HPDE6-E6E7 (cell line): ENCODE results near the gene EME1.
"Not testable (repeated sequence)": the region's sequence is repeated elsewhere in the genome, so short reads cannot be mapped to it uniquely, and the experiment has no call there.

ENCODE experiments used
- DNase-seq: peaks from one replicate; pipeline ENCODE4 v3.0.0; 2011; ENCODE audit warnings: missing footprints; ENCODE audit errors: extremely low spot score

EME1 gene

DNA sequence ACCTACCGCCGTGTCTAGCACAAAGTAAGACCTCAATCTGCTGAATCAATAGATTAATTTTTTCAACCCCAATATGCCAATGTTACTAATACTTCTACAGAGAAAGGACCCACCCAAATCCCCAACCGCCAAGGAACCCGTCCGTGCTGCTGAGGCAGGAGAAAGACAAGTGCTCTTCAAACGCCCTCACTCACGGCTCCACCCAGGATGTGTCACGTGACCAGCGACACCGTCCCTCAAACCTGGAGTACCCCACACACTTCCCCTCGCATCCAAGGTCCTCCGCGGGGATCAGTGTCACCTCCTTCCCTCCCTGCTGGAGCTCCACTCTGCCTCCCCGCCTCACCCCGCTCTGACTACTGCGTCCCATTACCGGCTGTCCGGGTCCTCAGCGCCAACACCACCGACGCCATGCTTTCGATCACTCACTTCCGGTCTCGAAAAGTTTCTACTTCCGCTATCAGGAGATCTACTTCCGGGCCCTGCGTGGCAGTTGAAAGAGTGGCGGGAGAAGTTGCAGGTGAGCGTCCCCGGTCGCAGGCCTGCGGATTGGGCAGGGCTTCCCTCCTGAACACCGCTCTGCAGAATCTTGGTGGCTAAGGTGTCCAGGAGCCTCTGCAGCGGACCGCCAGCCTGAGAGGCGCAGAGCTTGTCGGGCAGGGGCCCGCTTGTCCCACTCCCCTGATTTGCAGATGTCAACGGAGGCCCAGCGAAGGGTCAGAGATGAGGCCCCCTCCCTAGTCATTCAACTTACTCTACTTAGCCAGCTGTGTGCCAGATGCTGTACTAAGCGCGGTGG lies at the start of gene EME1, which contains the start of gene MRPL27:
Gene EME1, plus strand, starts transcription at position 472 of the 799 bp plus-strand sequence. CDS start 1,980 bp downstream, outside the sequence.
Gene MRPL27, minus strand, starts transcription at position 427 of the 799 bp plus-strand sequence. Its CDS starts 14 bp downstream, at position 413.
- DNase-seq = peak; percentile 92

GRCh38 chr17:50325906-50326305 lies 47.1 kb upstream of the EME1 start:
- no peak for DNase-seq

GRCh38 chr17:50326831-50327364 lies 46.1 kb upstream of the EME1 start:
- DNase-seq = no peak

GRCh38 chr17:50328363-50329325 lies 44.4 kb upstream of the EME1 start:
- no peak for DNase-seq

GRCh38 chr17:50329716-50330115 lies 43.3 kb upstream of the EME1 start:
- no peak for DNase-seq

DNA sequence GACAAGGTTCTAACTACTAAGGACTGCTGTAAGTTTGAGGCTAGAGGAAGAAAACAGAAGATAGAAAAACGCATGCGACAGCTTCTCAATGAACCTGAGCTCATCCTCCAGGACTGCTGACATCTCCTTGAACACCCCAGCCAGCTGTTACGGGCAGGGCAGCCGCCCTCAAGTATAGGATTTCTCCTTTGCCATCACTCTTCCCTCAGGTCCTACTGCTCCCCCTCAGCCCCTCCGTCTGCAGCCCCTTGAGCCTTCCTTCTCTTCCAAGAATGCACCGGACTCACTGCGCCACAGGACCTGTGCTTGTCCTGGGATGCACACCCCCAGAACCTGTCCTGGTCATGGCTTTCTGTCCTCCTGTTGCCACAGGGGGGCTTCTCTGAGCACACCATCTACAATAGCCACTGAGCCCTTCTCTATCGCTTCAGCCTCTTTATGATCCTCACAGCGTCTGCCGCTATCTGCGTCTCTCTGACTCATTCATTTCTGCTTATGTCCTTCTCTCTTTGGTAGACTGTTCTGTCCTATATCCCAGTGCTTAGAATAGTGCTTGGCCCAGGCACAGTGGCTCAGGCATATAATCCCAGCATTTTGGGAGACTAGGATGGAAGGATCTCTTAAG lies 42.8 kb upstream of the EME1 start:
- DNase-seq = no peak

DNA sequence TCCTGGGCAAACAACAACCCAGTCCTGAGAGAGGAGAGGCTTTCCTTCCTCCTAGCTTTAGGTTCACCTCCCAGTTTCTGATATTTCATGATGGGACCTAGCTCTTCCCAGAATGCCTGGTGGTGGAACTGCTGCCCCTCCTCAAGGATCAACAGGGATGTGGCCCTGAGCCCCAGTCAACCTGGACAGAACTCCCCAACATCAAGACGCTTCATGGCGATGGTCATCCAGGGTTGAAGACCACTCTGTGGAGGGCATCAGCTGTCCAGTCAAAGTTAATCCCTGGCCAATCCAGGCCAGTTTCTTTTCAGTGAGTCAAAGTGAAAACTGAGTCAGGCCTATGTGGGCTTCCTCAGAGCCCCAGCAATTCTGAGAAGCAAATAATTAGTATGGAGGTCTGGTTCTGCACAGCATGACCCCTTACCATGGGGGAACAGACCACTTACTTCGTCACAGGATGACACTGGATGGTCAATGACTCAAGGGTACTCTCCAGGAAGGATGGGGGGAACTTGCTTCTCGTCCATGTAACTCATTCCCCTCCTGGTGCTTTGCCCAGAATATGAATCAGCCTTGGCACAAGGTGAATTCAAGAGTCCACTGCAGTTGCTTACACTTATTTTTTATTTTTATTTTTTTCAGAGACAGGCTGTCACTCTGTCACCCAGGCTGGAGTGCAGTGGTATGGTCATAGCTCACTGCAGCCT lies 41.8 kb upstream of the EME1 start:
- DNase-seq = no peak

DNA sequence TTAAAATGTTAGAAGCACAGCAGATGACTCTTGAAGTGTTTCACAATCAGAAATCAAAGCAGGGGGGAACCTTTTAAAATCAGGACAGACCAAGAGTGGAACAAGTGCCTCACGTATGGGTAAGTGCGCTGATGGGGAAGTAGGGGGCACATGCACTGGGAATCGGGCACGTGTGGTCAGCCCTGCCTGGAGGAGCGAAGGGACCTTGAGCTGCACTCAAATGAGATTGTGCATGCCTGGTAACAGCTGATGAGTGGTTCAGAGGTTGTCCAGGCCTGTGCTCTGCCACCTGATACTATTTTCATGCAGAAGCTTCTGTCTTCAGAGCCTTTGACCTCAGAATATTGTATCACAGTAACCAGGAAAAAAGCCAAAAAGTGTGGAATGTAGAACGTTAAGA lies 40.8 kb upstream of the EME1 start:
- DNase-seq = no peak

GRCh38 chr17:50333291-50334057 lies 39.6 kb upstream of the EME1 start:
- not testable (repeated sequence) for DNase-seq

DNA sequence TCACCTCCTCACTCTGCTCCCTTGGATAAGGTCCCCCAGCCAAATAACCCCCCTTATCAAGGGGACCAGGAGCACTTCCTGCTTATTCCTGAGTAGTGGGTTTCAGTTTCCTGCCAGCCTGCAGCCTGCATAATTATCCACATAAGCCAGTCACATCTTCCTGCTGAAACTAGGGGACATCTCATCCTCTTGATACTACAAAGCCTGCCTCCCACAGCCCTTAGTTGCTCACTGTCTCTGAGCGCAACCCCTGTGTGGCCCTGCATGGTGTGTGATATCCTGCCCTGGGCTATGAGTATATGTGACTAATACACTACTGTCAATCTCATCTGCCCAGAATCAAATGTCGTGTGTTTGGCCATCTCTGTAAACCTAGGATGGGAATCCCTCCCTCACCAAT lies 35.1 kb upstream of the EME1 start:
- no peak for DNase-seq

DNA sequence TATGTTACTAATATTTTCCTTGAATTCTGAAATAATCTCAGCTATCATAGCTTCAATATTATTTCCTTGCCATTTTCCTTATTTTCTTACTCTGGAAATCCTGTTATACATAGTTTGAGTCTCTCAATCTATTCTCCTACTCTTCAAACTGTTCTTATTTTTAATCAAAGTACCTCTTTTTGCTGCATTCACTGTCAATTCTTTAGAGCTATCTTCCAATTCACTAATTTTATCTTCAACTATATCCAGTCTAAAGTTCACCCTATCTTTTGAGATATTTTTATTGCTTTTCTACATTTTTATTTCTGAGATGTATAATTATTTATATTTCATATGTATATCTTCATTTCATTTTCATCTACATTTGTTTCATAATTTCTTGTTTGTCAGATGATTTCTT lies 34.4 kb upstream of the EME1 start:
- no peak for DNase-seq

DNA sequence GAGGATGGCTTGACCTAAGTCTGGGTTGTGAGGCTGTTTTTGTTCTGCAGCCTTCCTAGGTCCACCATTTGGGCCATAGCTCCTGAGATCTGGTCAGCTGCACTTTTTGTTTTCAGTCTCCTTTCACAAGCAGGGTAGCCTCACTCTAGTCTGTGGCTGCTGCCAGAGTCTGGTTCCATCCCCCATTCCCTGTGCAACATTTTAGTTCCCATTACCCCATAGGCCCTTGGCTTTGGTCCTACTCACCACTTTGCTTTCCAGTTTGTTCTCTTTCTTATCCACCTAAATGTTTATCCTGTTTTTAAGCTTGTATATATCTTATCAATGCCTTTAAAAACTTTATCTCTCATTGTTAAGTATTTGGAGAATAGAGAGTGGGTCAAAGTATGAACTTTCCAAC lies 33.6 kb upstream of the EME1 start:
- DNase-seq = no peak

DNA sequence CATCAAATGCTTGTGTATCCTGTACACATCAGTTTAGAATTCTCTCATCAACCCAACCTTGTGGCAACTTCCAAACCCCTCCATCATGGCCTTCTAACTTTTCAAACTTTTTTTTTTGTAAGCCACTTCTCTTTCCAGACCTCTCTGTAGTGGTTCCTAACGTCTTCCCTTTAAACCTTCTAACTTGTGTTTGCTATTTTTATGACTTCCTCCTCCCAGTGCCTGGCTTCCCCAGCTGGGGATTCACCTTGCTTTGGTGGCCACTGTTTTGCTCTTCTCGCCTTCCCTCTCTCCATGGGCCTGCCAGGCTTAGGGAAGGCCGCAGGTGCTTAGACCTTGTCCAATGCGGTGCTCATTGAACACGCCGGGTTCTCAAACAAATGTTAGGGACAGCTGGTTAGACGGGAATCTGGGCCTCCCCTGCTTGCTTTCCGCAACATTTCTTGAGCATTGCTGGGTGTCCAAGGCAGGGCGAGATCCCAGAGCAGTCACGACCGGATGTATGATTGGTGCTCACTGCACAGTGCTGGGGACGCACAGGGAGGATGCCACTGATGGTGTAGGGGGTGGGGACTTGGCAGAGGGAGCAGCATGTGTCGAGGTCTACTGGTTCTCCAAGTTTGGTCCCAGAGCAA lies 28.2 kb upstream of the EME1 start:
- DNase-seq = no peak

- DNase-seq = peak; percentile 90
Observed at GRCh38 chr17:50345432-50346312, 27.4 kb upstream of the EME1 start, which contains the start of gene XYLT2. TSS of gene XYLT2 (plus strand) at chr17:50346126. CDS start at chr17:50346141, 15 bp downstream.

DNA sequence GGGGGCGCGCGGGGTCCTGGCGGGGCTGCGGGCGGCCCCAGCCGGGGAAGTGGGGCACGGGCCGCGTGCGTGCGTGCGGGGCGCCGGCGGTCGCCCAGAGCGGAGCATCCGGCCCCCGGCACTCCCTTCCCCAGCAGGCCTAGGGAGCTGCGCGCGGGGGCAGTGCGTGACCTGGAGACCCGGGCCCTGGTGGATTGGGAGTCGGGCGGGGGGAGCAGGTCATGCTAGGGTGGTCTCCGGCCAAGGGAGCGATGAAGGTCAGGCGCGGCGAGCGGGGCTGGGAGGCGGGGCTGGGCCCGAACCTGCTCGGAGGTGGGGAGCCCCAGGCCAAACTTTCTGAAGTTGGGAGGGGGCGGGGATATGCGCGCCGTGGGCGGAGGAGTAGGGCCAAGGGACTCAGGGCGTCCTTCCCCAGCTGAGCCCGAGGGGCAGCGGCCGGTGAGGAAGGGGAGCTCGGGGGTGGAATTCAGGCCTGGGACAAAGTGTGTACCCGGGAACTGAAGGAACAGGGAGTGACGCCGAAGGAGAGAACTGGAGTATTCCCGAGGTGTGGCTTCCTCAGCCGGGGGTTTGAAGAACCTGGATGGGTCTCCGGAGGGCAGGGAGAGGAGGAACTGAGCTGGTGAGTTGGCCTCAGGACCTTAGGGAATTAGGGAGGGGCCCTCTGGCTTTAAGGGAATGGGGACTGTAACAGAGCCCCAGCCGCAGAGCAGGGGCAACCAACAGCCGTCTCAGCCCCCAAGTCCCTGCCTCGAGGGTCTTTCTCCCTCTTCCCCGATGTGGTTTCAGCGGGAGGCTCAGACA lies 26.5 kb upstream of the EME1 start:
- DNase-seq = no peak

GRCh38 chr17:50347117-50347893 lies 25.7 kb upstream of the EME1 start:
- no peak for DNase-seq

DNA sequence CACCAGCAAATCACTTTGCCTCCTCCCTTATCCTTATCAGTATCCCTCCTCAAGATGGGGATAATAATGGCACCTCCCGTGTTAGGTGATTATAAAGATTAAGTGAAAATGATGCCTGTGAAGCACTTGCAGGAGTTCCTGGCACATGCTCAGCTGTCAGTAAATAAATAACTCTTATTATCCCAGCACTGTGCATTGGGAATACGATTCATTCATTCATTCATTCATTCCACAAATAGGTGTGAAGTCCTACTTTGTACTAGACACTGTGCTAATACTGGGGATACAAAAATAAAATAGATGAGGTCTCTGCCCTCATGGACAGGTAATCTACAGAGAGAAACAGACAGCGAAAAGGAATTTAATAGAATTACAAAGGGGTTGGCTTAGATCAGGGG lies 25.1 kb upstream of the EME1 start:
- no peak for DNase-seq
